AG09319 (cell line): ENCODE results near the gene STK17B.

Experiments
- DNase-seq: peaks from one replicate; pipeline ENCODE4 v3.0.0-alpha.2; 2010; ENCODE audit warnings: low read depth; ENCODE audit errors: extremely low read depth
- CTCF ChIP-seq: IDR thresholded peaks from 2 replicates; pipeline ENCODE4 v1.5.1; 2011; ENCODE audit warnings: low read depth, mild to moderate bottlenecking, inconsistent platforms, low read length, moderate library complexity

Gene STK17B

GRCh38 chr2:196167666-196168065, 3.7 kb downstream of the STK17B start:
- DNase-seq = no peak
- TF ChIP-seq CTCF = no peak

- TF ChIP-seq CTCF = no peak
- no peak for DNase-seq
Measured at GRCh38 chr2:196166876-196167275, 4.5 kb downstream of the STK17B start.

- DNase-seq = no peak
- no peak for TF ChIP-seq CTCF
Measured at GRCh38 chr2:196165016-196165415, 6.4 kb downstream of the STK17B start.

- no peak for TF ChIP-seq CTCF
- DNase-seq = no peak
Measured at GRCh38 chr2:196163285-196163684, 8.1 kb downstream of the STK17B start.

- TF ChIP-seq CTCF = no peak
- no peak for DNase-seq
Measured at GRCh38 chr2:196162586-196163175, 8.7 kb downstream of the STK17B start.

GRCh38 chr2:196160946-196161345, 10.4 kb downstream of the STK17B start:
- TF ChIP-seq CTCF = no peak
- no peak for DNase-seq

GRCh38 chr2:196160101-196160500, 11.3 kb downstream of the STK17B start:
- DNase-seq = peak; percentile 49
- no peak for TF ChIP-seq CTCF
